Heart right ventricle (tissue), 16 donors: ENCODE data around the gene C1D. TPM values are rescaled to one million over a fixed set of nuclear protein-coding genes. Genes with fewer than 3 reads are reported as not detected.

Source experiments
- ATAC-seq, 8 donors: fragments of 200-7000 bp; cut with Tn5 transposase; one replicate each; pipeline ENCODE4 v1.9.1; 2020; ENCODE audit warnings: mild to moderate bottlenecking in 8 of 8, moderate library complexity in 8 of 8, moderate number of reproducible peaks in 1 of 8
- DNase-seq, 2 donors: peaks; one replicate each; pipeline ENCODE4 v3.0.0-alpha.2; 2020
- H3K27ac ChIP-seq, 10 donors: fragments of 200-600 bp; sonication (generic) in 2 of 10; one replicate each; pipeline versions ENCODE4 v1.5.0 to v1.8.0; 2020 to 2022; ENCODE audit warnings: mild to moderate bottlenecking in 3 of 10
- H3K27me3 ChIP-seq, 7 donors: fragments of 200-600 bp; one replicate each; pipeline ENCODE4 v1.8.0; 2021 to 2022; ENCODE audit warnings: mild to moderate bottlenecking in 2 of 7
- H3K36me3 ChIP-seq, 9 donors: fragments of 200-600 bp; sonication (generic) in 1 of 9; one replicate each; pipeline versions ENCODE4 v1.5.0 to v1.8.0; 2020 to 2022; ENCODE audit warnings: mild to moderate bottlenecking in 2 of 9
- H3K4me1 ChIP-seq, 9 donors: fragments of 200-600 bp; sonication (generic) in 1 of 9; one replicate each; pipeline versions ENCODE4 v1.5.0 to v1.8.0; 2020 to 2022; ENCODE audit warnings: mild to moderate bottlenecking in 4 of 9
- H3K4me3 ChIP-seq, 10 donors: fragments of 200-600 bp; sonication (generic) in 2 of 10; one replicate each; pipeline versions ENCODE4 v1.5.0 to v1.8.0; 2020 to 2022; ENCODE audit warnings: mild to moderate bottlenecking in 7 of 10, moderate library complexity in 2 of 10
- H3K9me3 ChIP-seq, 11 donors: fragments of 200-600 bp in 10 of 11; sonication (generic) in 2 of 11; one replicate each; pipeline versions ENCODE4 v1.5.0 to v1.8.0; 2013 to 2022; ENCODE audit warnings: mild to moderate bottlenecking in 2 of 11, control low read depth in 1 of 11, moderate library complexity in 1 of 11
- CTCF ChIP-seq, 9 donors: fragments of 200-600 bp; sonication (generic) in 2 of 9; IDR thresholded peaks; one replicate each; pipeline versions ENCODE4 v1.5.0 to v1.8.0; 2021 to 2022; ENCODE audit warnings: antibody characterized with exemption in 9 of 9, mild to moderate bottlenecking in 5 of 9, moderate library complexity in 1 of 9
- WGBS, 2 donors: extraction: QIAGEN DNeasy Blood & Tissue Kit; methylation state at CpG; one replicate each; pipeline ENCODE4 v1.1.7; 2013; ENCODE audit warnings: inconsistent platforms in 1 of 2; 5-methylcytosine and 5-hydroxymethylcytosine counted together
- intact Hi-C, 10 donors: fragments of 100-400 bp; cut with DNase I; formaldehyde crosslinking; loops; one replicate each; pipeline versions ENCODE4 v1.11.1 to v1.14.2; 2022
- long read RNA-seq, 3 donors: library from polyadenylated mRNA; unstranded; transcript quantifications; one replicate each; pipeline ENCODE4 v2.0.0, GENCODE V29; 2020 to 2021
- polyA plus RNA-seq, 2 donors: library from polyadenylated mRNA; stranded (reverse); fragments of 200-250 nt; gene quantifications; one replicate each; pipeline ENCODE4 v1.2.3, GENCODE V29; 2013
- total RNA-seq, 10 donors: library from RNA; stranded (reverse); fragmentation: NEBNext Ultra II Directional in 3 of 10; extraction: Animal tissue kit (Norgen Biotek cat#: 25700) in 3 of 10; gene quantifications; one replicate each; pipeline versions ENCODE4 v1.2.1 to v1.2.4, GENCODE V29; 2021 to 2023
- donor health status: Arrhythmogenic right ventricular cardiomyopathy.
- donor health status: ischemic (EF 13 %, LVEDD 7.1; RV severe dilation, severe dysfunction).
- donor health status: healthy with polysubstance abuse.
- donor health status: DM: no; HTN: yes; CAD: no.
- donor health status: DM: no; HTN: no; CAD: no.
- donor health status: ischemic (EF 25% LVEDD 6.9; RV normal size, moderate dysfunction).
- donor health status: ischemic (EF 25% LVEDD 5.7; RV mildly dilated, moderate dysfunction).
- donor health status: healthy.
- donor health status: DM: yes; HTN: yes; CAD: no.
- donor health status: Ischemic cardiomyopathy.
- donor health status: ischemic (EF 35%, LVEDD 5.7; RV mildly dilated, moderate dysfunction).
- donor health status: nonischemic (EF 11% LVEDD 7.7; RV severe dilation, severe dysfunction).
- donor health status: DM: yes; HTN: yes; CAD: no.
- donor health status: PGD.
- donor health status: ischemic (EF 29% LVEDD 5.4; RV normal size, mild dysfunction).
- donor health status: nonischemic (EF 23%, LVEDD 6.1; RV moderate dilation, normal function).

The C1D gene, protein sequence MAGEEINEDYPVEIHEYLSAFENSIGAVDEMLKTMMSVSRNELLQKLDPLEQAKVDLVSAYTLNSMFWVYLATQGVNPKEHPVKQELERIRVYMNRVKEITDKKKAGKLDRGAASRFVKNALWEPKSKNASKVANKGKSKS
- total RNA-seq (10 to 100 TPM; 11.6 to 22.1 (median 14.5) TPM), polyA plus RNA-seq (10 to 100 TPM in 1 of 2 donors, 1 to 10 TPM in 1; 7.4 to 25.2 TPM)
- long read RNA-seq, donor 1, transcript C1D-204 (5 exons, 736 nt), result major isoform, 11 of 29 reads
- long read RNA-seq, donor 1, partial matches to known transcripts, result 0 of 29 reads
- long read RNA-seq, donor 1, other reads (novel, unspliced or antisense), result 14 of 29 reads
- long read RNA-seq, donor 2, partial matches to known transcripts, result 2 of 9 reads
- long read RNA-seq, donor 2, other reads (novel, unspliced or antisense), result 2 of 9 reads
- long read RNA-seq, donor 3, partial matches to known transcripts, result 0 of 3 reads
- long read RNA-seq, donor 3, other reads (novel, unspliced or antisense), result 2 of 3 reads

DNA sequence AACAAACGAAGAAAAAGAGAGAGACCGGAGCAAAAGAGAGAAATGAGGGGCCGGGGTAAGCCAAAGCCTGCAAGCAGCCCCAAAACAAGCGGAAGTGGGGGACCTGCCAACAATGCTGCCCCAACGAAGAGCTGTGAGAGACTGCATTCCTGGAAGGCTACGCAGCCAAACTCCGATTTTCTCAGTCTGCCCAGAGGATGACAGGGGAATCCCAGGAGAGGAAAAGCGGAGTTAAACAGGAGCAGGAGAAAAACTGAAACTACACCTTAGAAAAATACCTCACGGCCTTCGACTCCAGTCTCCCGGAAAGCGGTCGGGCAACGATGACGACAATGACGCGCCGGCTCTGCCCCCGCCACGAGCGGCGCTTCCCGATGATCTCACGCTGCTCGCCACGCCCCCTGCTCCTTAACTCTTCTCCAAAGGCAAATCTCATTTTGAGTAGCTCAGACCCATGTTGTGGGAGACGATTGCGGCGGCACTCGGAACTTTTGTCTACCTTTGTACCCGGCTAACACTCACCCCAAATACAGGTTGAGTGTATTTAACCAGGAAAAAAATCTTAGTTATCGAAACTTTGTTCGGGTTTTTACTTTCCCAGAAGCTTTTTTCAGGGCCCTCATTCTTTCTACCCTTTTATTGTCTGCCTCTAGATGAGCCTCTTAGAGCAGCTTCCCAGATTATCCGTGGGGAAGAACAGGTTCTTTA, at the start of gene C1D:
TSS of gene C1D (minus strand) at position 325 of the 708 bp plus-strand sequence. CDS start 15,694 bp downstream, outside the sequence.
- peak; percentile 95 to 96 for DNase-seq
- ATAC-seq, result peak; percentile 98 to 100 (median 99)
- H3K9me3 ChIP-seq, result peaks cover 0 to 5% (median 0%) of the 10 kb centered on the region in 11 donors
- TF ChIP-seq CTCF (IDR thresholded peaks at IDR 0.05), result no peak
- no peaks in the 10 kb centered on the region for H3K36me3 ChIP-seq
- H3K4me3 ChIP-seq, result peak within 1 kb of the TSS; percentile 57 to 96 (median 82)
- 0% methylated on average over 34 of the region's 34 CpGs for WGBS, 2 donors
- intact Hi-C loops, result no loop called here
- H3K4me1 ChIP-seq, result peaks cover 0 to 50% (median 38%) of the 10 kb centered on the region in 9 donors
- peak within 1 kb of the TSS; percentile 57 to 93 (median 87) for H3K27ac ChIP-seq
- H3K27me3 ChIP-seq, result no peaks in the 10 kb centered on the region

GRCh38 chr2:68110102-68110501, 47.3 kb upstream of the C1D start:
- DNase-seq, result no peak
- intact Hi-C loops, result no loop called here
- no peak for TF ChIP-seq CTCF (IDR thresholded peaks at IDR 0.05)
- ATAC-seq, result no peak
- no peaks in the 10 kb centered on the region for H3K4me1 ChIP-seq
- H3K27ac ChIP-seq, result no peak overlapping the region
- H3K36me3 ChIP-seq, result peaks cover 0 to 9% (median 0%) of the 10 kb centered on the region in 9 donors
- H3K27me3 ChIP-seq, result no peaks in the 10 kb centered on the region
- 61 to 72% methylated on average over 3 of the region's 3 CpGs for WGBS, 2 donors
- H3K9me3 ChIP-seq, result peaks cover 0 to 14% (median 0%) of the 10 kb centered on the region in 11 donors
- no peak overlapping the region for H3K4me3 ChIP-seq

DNA sequence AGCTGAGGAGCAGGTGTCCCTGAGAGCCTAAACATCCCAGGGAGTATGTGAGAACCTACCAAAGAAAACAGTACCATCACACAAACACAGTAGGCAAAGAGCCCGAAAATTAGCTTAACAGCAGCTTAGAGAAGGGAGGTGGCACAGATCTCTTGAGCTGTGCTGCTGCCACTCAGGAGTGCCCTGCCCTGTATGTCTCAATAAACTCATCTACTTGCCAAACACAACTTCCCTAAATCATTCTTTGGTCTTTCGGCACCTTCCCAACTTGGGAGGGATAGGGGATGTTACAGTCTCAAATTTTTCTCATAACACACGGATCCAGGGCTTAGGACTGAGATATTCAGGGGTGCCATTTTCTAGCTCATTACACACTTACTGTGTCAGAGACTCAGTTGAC, 45.3 kb upstream of the C1D start:
- peaks cover 0 to 4% (median 0%) of the 10 kb centered on the region in 9 donors for H3K4me1 ChIP-seq
- no peak for ATAC-seq
- peaks cover 0 to 14% (median 0%) of the 10 kb centered on the region in 11 donors for H3K9me3 ChIP-seq
- WGBS, 2 donors, result 91 to 94% methylated on average over 3 of the region's 3 CpGs
- no peak for TF ChIP-seq CTCF (IDR thresholded peaks at IDR 0.05)
- no peak for DNase-seq
- no peak overlapping the region for H3K27ac ChIP-seq
- intact Hi-C loops, result no loop called here
- no peak overlapping the region for H3K4me3 ChIP-seq
- H3K36me3 ChIP-seq, result peaks cover 0 to 9% (median 0%) of the 10 kb centered on the region in 9 donors
- H3K27me3 ChIP-seq, result no peaks in the 10 kb centered on the region

GRCh38 chr2:68107475-68107874, 44.7 kb upstream of the C1D start:
- Histone ChIP-seq H3K27ac (no peak overlapping the region), H3K36me3 (peaks cover 0 to 9% (median 0%) of the 10 kb centered on the region in 9 donors), H3K27me3 (no peaks in the 10 kb centered on the region), H3K4me3 (no peak overlapping the region), H3K9me3 (peaks cover 0 to 14% (median 0%) of the 10 kb centered on the region in 11 donors), H3K4me1 (peaks cover 0 to 4% (median 0%) of the 10 kb centered on the region in 9 donors)
- 98 to 99% methylated on average over 2 of the region's 2 CpGs for WGBS, 2 donors
- no peak for TF ChIP-seq CTCF (IDR thresholded peaks at IDR 0.05)
- ATAC-seq (no peak), DNase-seq (no peak)
- intact Hi-C loops, result no loop called here
